WTC11 (cell line): Measurements from ENCODE around the gene CCL13. TPM values are rescaled to one million over a fixed set of nuclear protein-coding genes. Genes with fewer than 3 reads are reported as not detected.

ENCODE experiments used
- ATAC-seq: fragments of 200-7000 bp; cut with Tn5 transposase; 2 replicates; pipeline ENCODE4 v1.10.0; 2021; ENCODE audit warnings: mild to moderate bottlenecking, moderate library complexity
- CTCF ChIA-PET: fragments of 300-600 bp; sonication (Branson Sonifier 250); formaldehyde crosslinking; loops from one replicate; lab custom pipeline; 2021; ENCODE audit warnings: antibody characterized with exemption; lab: Charles Lee
- POLR2A ChIA-PET: fragments of 350-600 bp; sonication (Branson Sonifier 250); formaldehyde crosslinking; loops from one replicate; lab custom pipeline; 2021; ENCODE audit warnings: antibody characterized with exemption; lab: Charles Lee
- DNase-seq: peaks from one replicate; pipeline ENCODE4 v3.0.0; 2021; ENCODE audit warnings: low spot score
- H3K27ac Mint-ChIP-seq: 2 replicates; pipeline ENCODE4 v1.8.0; 2021; ENCODE audit warnings: mixed read lengths
- H3K27me3 Mint-ChIP-seq: 2 replicates; pipeline ENCODE4 v1.8.0; 2021; ENCODE audit warnings: low read depth, mild to moderate bottlenecking, moderate library complexity, mixed read lengths
- H3K36me3 Mint-ChIP-seq: 2 replicates; pipeline ENCODE4 v1.8.0; 2021; ENCODE audit warnings: mixed read lengths
- H3K4me1 Mint-ChIP-seq: 2 replicates; pipeline ENCODE4 v1.8.0; 2022; ENCODE audit warnings: mixed read lengths
- H3K4me3 Mint-ChIP-seq: 2 replicates; pipeline ENCODE4 v1.8.0; 2021; ENCODE audit warnings: mild to moderate bottlenecking, moderate library complexity, mixed read lengths
- H3K9me3 Mint-ChIP-seq: 2 replicates; pipeline ENCODE4 v1.8.0; 2021; ENCODE audit warnings: mixed read lengths
- AFF4 ChIP-seq: sonication (generic); formaldehyde crosslinking; IDR thresholded peaks from 2 replicates; pipeline ENCODE4 v1.8.1; 2023; ENCODE audit warnings: mild to moderate bottlenecking, missing genetic modification reagents, borderline replicate concordance
- ATF3 ChIP-seq: sonication (generic); formaldehyde crosslinking; conservative IDR thresholded peaks from 2 replicates; pipeline ENCODE4 v1.8.1; 2022; ENCODE audit warnings: mild to moderate bottlenecking, missing genetic modification reagents
- FOXP4 ChIP-seq: sonication (generic); formaldehyde crosslinking; IDR thresholded peaks from 2 replicates; pipeline ENCODE4 v1.8.0; 2022; ENCODE audit warnings: mild to moderate bottlenecking, missing genetic modification reagents
- PRDM15 ChIP-seq: sonication (generic); formaldehyde crosslinking; IDR thresholded peaks from 2 replicates; pipeline ENCODE4 v1.8.0; 2022; ENCODE audit warnings: missing genetic modification reagents
- TEAD4 ChIP-seq: sonication (generic); formaldehyde crosslinking; IDR thresholded peaks from 2 replicates; pipeline ENCODE4 v1.8.0; 2022; ENCODE audit warnings: mild to moderate bottlenecking, missing genetic modification reagents
- USF2 ChIP-seq: sonication (generic); formaldehyde crosslinking; IDR thresholded peaks from 2 replicates; pipeline ENCODE4 v1.8.1; 2023; ENCODE audit warnings: mild to moderate bottlenecking, missing genetic modification reagents, moderate library complexity
- ZBTB21 ChIP-seq: sonication (generic); formaldehyde crosslinking; IDR thresholded peaks from 2 replicates; pipeline ENCODE4 v1.8.1; 2023; ENCODE audit warnings: mild to moderate bottlenecking, missing genetic modification reagents, borderline replicate concordance
- ZNF138 ChIP-seq: sonication (generic); formaldehyde crosslinking; conservative IDR thresholded peaks from 2 replicates; pipeline ENCODE4 v1.8.1; 2022; ENCODE audit warnings: mild to moderate bottlenecking, moderate library complexity, missing genetic modification reagents
- ZNF317 ChIP-seq: sonication (generic); formaldehyde crosslinking; IDR thresholded peaks from 2 replicates; pipeline ENCODE4 v1.8.1; 2023; ENCODE audit warnings: low read depth, mild to moderate bottlenecking, moderate library complexity, missing genetic modification reagents, borderline replicate concordance
- ZNF425 ChIP-seq: fragments of 250-450 bp; sonication (Bioruptor Pico); conservative IDR thresholded peaks from 2 replicates; pipeline ENCODE4 v1.9.0; 2021; ENCODE audit warnings: mild to moderate bottlenecking
- ZNF532 ChIP-seq: fragments of 250-450 bp; sonication (Bioruptor Pico); IDR thresholded peaks from 2 replicates; pipeline ENCODE4 v1.9.0; 2021; ENCODE audit warnings: mild to moderate bottlenecking, borderline replicate concordance
- total RNA-seq: library from RNA; stranded (reverse); gene quantifications from 3 replicates; pipeline ENCODE4 v1.2.3, GENCODE V29; 2021

Gene CCL13
- total RNA-seq, 1 experiment from 2014 or later = not detected

GRCh38 chr17:34390649-34391048 lies 34.4 kb downstream of the CCL13 start (continued):
- TF ChIP-seq ZNF532 (CRISPR knock-in tag) (no peak), ATF3 (CRISPR knock-in tag) (no peak), TEAD4 (CRISPR knock-in tag) (no peak), USF2 (CRISPR knock-in tag) (no peak), ZNF138 (CRISPR knock-in tag) (no peak), ZBTB21 (CRISPR knock-in tag) (no peak)

- ATAC-seq = no peak
- H3K27me3 Mint-ChIP-seq = peaks cover 21% of the 10 kb centered on the region
- peak; percentile 23; the same call in 1 of the 2 replicates for TF ChIP-seq PRDM15 (CRISPR knock-in tag)
- TF ChIP-seq ZNF425 = no peak
- TF ChIP-seq, all 79 proteins: peak for 1
- Mint-ChIP-seq H3K4me1 (peaks cover 2% of the 10 kb centered on the region), H3K36me3 (no peaks in the 10 kb centered on the region), H3K9me3 (no peaks in the 10 kb centered on the region), H3K4me3 (no peak overlapping the region), H3K27ac (no peak overlapping the region)
- CTCF ChIA-PET = interaction anchor here (0.7 kb wide), 1 partner anchor 45 kb away, joined by 3 read pairs; no protein-coding TSS in a partner anchor
- DNase-seq = no peak
- POLR2A ChIA-PET = no interaction called here
These were observed 35.0 kb downstream of the CCL13 start for GRCh38 chr17:34391241-34391640.

GRCh38 chr17:34393401-34393800 lies 37.1 kb downstream of the CCL13 start:
- TF ChIP-seq AFF4 (no peak), FOXP4 (CRISPR knock-in tag) (no peak), ZNF317 (CRISPR knock-in tag) (no peak)
- POLR2A ChIA-PET = no interaction called here
- CTCF ChIA-PET = interaction anchor here (1.3 kb wide), 1 partner anchor 32 kb away, joined by 5 read pairs; no protein-coding TSS in a partner anchor
- Mint-ChIP-seq H3K4me3 (no peak overlapping the region), H3K36me3 (no peaks in the 10 kb centered on the region), H3K27ac (no peak overlapping the region), H3K27me3 (peaks cover 17% of the 10 kb centered on the region), H3K4me1 (peaks cover 13% of the 10 kb centered on the region), H3K9me3 (no peaks in the 10 kb centered on the region)
- DNase-seq = no peak
- ATAC-seq = no peak
